Peyer's patch (tissue), 4 donors: ENCODE data around the gene PAX7.

Experiments
- POLR2A ChIP-seq, 2 donors: fragments of 450-650 bp; IDR thresholded peaks; one replicate each; pipeline ENCODE4 v1.5.1; 2017; ENCODE audit warnings: antibody characterized with exemption in 2 of 2, mild to moderate bottlenecking in 2 of 2, moderate library complexity in 2 of 2
- TF ChIP-seq, protein P1 (sequence below), 6 experiments: fragments of 450-650 bp in 4 of 6; fragments of 200-600 bp in 2 of 6; sonication (generic) in 1 of 6; IDR thresholded peaks; one replicate each; pipeline ENCODE4 v1.5.1; 2017 to 2019; ENCODE audit warnings: antibody characterized with exemption in 6 of 6, mild to moderate bottlenecking in 3 of 6, moderate library complexity in 1 of 6

DNA sequence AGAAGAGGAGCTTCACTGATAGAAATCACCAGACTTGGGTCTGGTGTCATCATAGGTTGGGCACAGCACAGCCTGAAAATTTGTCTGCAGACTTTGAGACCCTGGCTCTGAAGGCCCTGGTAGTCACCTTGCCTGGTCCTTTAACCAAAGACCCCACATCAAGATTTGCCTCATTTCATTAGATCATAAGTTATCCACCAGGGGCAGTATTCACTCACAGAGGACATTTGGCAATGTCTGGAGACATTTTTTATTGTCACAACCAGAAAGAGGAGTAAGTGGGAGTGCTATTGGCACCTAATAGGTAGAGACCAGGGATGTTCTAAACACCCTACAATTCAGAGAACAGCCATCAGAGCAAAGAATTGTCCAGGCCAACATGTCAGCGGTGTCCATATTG lies 22.1 kb upstream of the PAX7 start:
- TF ChIP-seq, protein P1, sequence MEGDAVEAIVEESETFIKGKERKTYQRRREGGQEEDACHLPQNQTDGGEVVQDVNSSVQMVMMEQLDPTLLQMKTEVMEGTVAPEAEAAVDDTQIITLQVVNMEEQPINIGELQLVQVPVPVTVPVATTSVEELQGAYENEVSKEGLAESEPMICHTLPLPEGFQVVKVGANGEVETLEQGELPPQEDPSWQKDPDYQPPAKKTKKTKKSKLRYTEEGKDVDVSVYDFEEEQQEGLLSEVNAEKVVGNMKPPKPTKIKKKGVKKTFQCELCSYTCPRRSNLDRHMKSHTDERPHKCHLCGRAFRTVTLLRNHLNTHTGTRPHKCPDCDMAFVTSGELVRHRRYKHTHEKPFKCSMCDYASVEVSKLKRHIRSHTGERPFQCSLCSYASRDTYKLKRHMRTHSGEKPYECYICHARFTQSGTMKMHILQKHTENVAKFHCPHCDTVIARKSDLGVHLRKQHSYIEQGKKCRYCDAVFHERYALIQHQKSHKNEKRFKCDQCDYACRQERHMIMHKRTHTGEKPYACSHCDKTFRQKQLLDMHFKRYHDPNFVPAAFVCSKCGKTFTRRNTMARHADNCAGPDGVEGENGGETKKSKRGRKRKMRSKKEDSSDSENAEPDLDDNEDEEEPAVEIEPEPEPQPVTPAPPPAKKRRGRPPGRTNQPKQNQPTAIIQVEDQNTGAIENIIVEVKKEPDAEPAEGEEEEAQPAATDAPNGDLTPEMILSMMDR (IDR thresholded peaks at IDR 0.05) = no peak
- TF ChIP-seq POLR2A (IDR thresholded peaks at IDR 0.05) = no peak
